Prostate gland (tissue), 2 donors: ENCODE measurements around the gene JMJD4.

Experiments
- CTCF ChIP-seq, 4 experiments: fragments of 200-600 bp in 2 of 4; fragments of 450-650 bp in 2 of 4; sonication (generic) in 2 of 4; IDR thresholded peaks; 1 replicate in 3 of 4; 2 replicates in 1 of 4; pipeline ENCODE4 v1.5.1; 2016 to 2019; ENCODE audit warnings: antibody characterized with exemption in 4 of 4, mild to moderate bottlenecking in 2 of 4, moderate library complexity in 2 of 4
- POLR2A ChIP-seq: fragments of 450-650 bp; IDR thresholded peaks from one replicate; pipeline ENCODE4 v1.6.1; 2016; ENCODE audit warnings: antibody characterized with exemption, mild to moderate bottlenecking
- POLR2AphosphoS5 ChIP-seq: sonication (generic); formaldehyde crosslinking; IDR thresholded peaks from one replicate; pipeline ENCODE4 v1.6.1; 2017; ENCODE audit warnings: antibody characterized with exemption

- TF ChIP-seq CTCF (IDR thresholded peaks at IDR 0.05) (no peak), POLR2AphosphoS5 (no peak), POLR2A (no peak)
Measured at GRCh38 chr1:227769936-227770494, 34.9 kb upstream of the JMJD4 start.
